Mesodermal cell (in vitro differentiated cells): ENCODE measurements around the gene S100A14.
"Not testable (repeated sequence)": the region's sequence is repeated elsewhere in the genome, so short reads cannot be mapped to it uniquely, and the experiment has no call there.

Source experiments
- H3K27ac ChIP-seq: 2 replicates; pipeline ENCODE4 v1.7.0; 2013; ENCODE audit warnings: mild to moderate bottlenecking, low read depth, low read length, moderate library complexity; ENCODE audit not compliant: severe bottlenecking
- H3K36me3 ChIP-seq: 2 replicates; pipeline ENCODE4 v1.7.1; 2013; ENCODE audit warnings: mild to moderate bottlenecking, low read length, moderate library complexity; ENCODE audit not compliant: control insufficient read depth, insufficient read depth
- H3K4me1 ChIP-seq: one replicate; pipeline ENCODE4 v1.7.1; 2013; ENCODE audit warnings: mild to moderate bottlenecking, low read length; ENCODE audit not compliant: insufficient read depth, control insufficient read depth, poor library complexity, severe bottlenecking
- H3K4me3 ChIP-seq: 2 replicates; pipeline ENCODE4 v1.7.0; 2013; ENCODE audit warnings: low read length, control low read depth, mild to moderate bottlenecking; ENCODE audit not compliant: insufficient read depth, poor library complexity, severe bottlenecking; ENCODE audit errors: extremely low read depth
- H3K9me3 ChIP-seq: 2 replicates; pipeline ENCODE4 v1.7.1; 2013; ENCODE audit warnings: mild to moderate bottlenecking, low read length, moderate library complexity; ENCODE audit not compliant: control insufficient read depth
- WGBS, 2 experiments: methylation state at CpG; one replicate each; pipeline ENCODE4 v1.1.5; 2013; ENCODE audit warnings: missing lambda C conversion rate in 2 of 2; ENCODE audit not compliant: insufficient coverage in 2 of 2; 5-methylcytosine and 5-hydroxymethylcytosine counted together

Gene S100A14

GRCh38 chr1:153607381-153607780 is 8.7 kb downstream of the S100A14 start:
- Histone ChIP-seq H3K36me3 (peaks cover 21% of the 10 kb centered on the region), H3K9me3 (no peaks in the 10 kb centered on the region), H3K27ac (no peak overlapping the region), H3K4me1 (peaks cover 53% of the 10 kb centered on the region), H3K4me3 (peak overlapping the region; percentile 42)
- WGBS, 2 experiments = 93 to 96% methylated on average over 6 to 8 of the region's 8 CpGs

GRCh38 chr1:153606194-153606593 is 9.9 kb downstream of the S100A14 start:
- no peaks in the 10 kb centered on the region for H3K9me3 ChIP-seq
- WGBS, 2 experiments = 100% methylated on average over 2 to 3 of the region's 11 CpGs
- H3K36me3 ChIP-seq = peaks cover 21% of the 10 kb centered on the region
- no peak overlapping the region for H3K4me3 ChIP-seq
- H3K4me1 ChIP-seq = peaks cover 41% of the 10 kb centered on the region
- H3K27ac ChIP-seq = no peak overlapping the region

GRCh38 chr1:153602749-153603148 is 13.4 kb downstream of the S100A14 start:
- peaks cover 21% of the 10 kb centered on the region for H3K36me3 ChIP-seq
- H3K4me1 ChIP-seq = peaks cover 24% of the 10 kb centered on the region
- no peak overlapping the region for H3K4me3 ChIP-seq
- H3K27ac ChIP-seq = no peak overlapping the region
- no peaks in the 10 kb centered on the region for H3K9me3 ChIP-seq
- WGBS, 2 experiments = 93 to 100% methylated on average over 2 to 3 of the region's 6 CpGs

- 87% methylated on average over 4 of the region's 7 CpGs; no CpG with 5 or more reads in 1 of the 2 experiments for WGBS, 2 experiments
- no peaks in the 10 kb centered on the region for H3K9me3 ChIP-seq
- H3K4me1 ChIP-seq = peaks cover 10% of the 10 kb centered on the region
- no peak overlapping the region for H3K27ac ChIP-seq
- no peak overlapping the region for H3K4me3 ChIP-seq
- no peaks in the 10 kb centered on the region for H3K36me3 ChIP-seq
These were observed 16.3 kb downstream of the S100A14 start for GRCh38 chr1:153599847-153600246.

- Histone ChIP-seq H3K27ac (peak overlapping the region; percentile 75), H3K4me1 (peaks cover 10% of the 10 kb centered on the region), H3K36me3 (no peaks in the 10 kb centered on the region), H3K4me3 (no peak overlapping the region), H3K9me3 (no peaks in the 10 kb centered on the region)
- WGBS, 2 experiments = 59 to 93% methylated on average over 3 to 4 of the region's 7 CpGs
These were observed 17.6 kb downstream of the S100A14 start for GRCh38 chr1:153598309-153599172.

- no peak overlapping the region for H3K27ac ChIP-seq
- 75 to 98% methylated on average over 5 to 6 of the region's 6 CpGs for WGBS, 2 experiments
- no peaks in the 10 kb centered on the region for H3K9me3 ChIP-seq
- no peaks in the 10 kb centered on the region for H3K36me3 ChIP-seq
- no peak overlapping the region for H3K4me3 ChIP-seq
- H3K4me1 ChIP-seq = peaks cover 10% of the 10 kb centered on the region
These were observed 18.9 kb downstream of the S100A14 start for GRCh38 chr1:153597206-153597605.

- no peak overlapping the region for H3K4me3 ChIP-seq
- H3K27ac ChIP-seq = no peak overlapping the region
- H3K36me3 ChIP-seq = no peaks in the 10 kb centered on the region
- H3K9me3 ChIP-seq = no peaks in the 10 kb centered on the region
- no peaks in the 10 kb centered on the region for H3K4me1 ChIP-seq
- no CpG with 5 or more reads among the region's 4 CpGs for WGBS, 2 experiments
These were observed 23.4 kb downstream of the S100A14 start for GRCh38 chr1:153592748-153593147.

GRCh38 chr1:153588482-153588881 is 27.6 kb downstream of the S100A14 start:
- H3K9me3 ChIP-seq = no peaks in the 10 kb centered on the region
- peaks cover 3% of the 10 kb centered on the region for H3K4me1 ChIP-seq
- H3K4me3 ChIP-seq = no peak overlapping the region
- no peaks in the 10 kb centered on the region for H3K36me3 ChIP-seq
- no peak overlapping the region for H3K27ac ChIP-seq
- no CpG with 5 or more reads among the region's 2 CpGs for WGBS, 2 experiments

- H3K4me3 ChIP-seq, H3K27ac ChIP-seq, H3K4me1 ChIP-seq, H3K9me3 ChIP-seq, H3K36me3 ChIP-seq: not testable (repeated sequence)
- WGBS, 2 experiments = 87 to 96% methylated on average over 7 of the region's 10 CpGs
These were observed 28.1 kb downstream of the S100A14 start for GRCh38 chr1:153588033-153588432.

- no peak overlapping the region for H3K27ac ChIP-seq
- no peak overlapping the region for H3K4me3 ChIP-seq
- no peaks in the 10 kb centered on the region for H3K9me3 ChIP-seq
- H3K4me1 ChIP-seq = peaks cover 3% of the 10 kb centered on the region
- H3K36me3 ChIP-seq = no peaks in the 10 kb centered on the region
- 87% methylated on average over 3 to 4 of the region's 5 CpGs for WGBS, 2 experiments
These were observed 28.8 kb downstream of the S100A14 start for GRCh38 chr1:153587314-153587713.

GRCh38 chr1:153586347-153586746 is 29.8 kb downstream of the S100A14 start:
- Histone ChIP-seq H3K9me3 (no peaks in the 10 kb centered on the region), H3K36me3 (no peaks in the 10 kb centered on the region), H3K4me1 (peaks cover 3% of the 10 kb centered on the region), H3K4me3 (no peak overlapping the region), H3K27ac (no peak overlapping the region)
- no CpG with 5 or more reads among the region's 1 CpG for WGBS, 2 experiments
